ENCODE results near the gene CDKAL1. TPM values are rescaled to one million over a fixed set of nuclear protein-coding genes. Genes with fewer than 3 reads are reported as not detected.
"Not testable (repeated sequence)": the region's sequence is repeated elsewhere in the genome, so short reads cannot be mapped to it uniquely, and the experiment has no call there.

Gene CDKAL1
- total RNA-seq, 1 experiment from 2014 or later, result 16.1 TPM

DNA sequence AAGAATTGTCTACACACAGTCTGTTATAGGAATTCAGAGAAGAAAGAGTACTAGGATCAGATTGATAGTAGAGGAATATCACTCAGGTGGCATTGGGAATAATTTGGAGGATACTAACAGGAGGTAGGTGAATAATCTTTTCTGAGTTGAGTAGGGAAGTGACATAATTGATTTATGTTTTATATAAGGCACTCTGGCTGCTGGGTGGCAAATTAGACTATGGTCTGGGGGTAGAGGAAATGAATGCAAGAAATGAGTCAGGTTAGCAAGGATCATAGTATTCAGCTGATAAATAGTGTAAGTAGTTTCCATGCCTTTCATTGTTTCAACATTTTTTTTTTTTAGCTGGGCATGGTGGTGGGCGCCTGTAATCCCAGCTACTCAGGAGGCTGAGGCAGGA, 113.3 kb downstream of the CDKAL1 start:
- no peaks in the 10 kb centered on the region for H3F3A ChIP-seq (ENCODE audit: insufficient read depth, low read depth)

GRCh38 chr6:20649696-20650470, 115.6 kb downstream of the CDKAL1 start:
- H3K4me1 ChIP-seq (replicated peaks; ENCODE audit: insufficient read depth); H3K4me3 ChIP-seq; H3K9me2 ChIP-seq (ENCODE audit: insufficient read depth); POLR2A ChIA-PET (ENCODE audit: unreplicated experiment); H4K20me1 ChIP-seq (ENCODE audit: insufficient read depth); H3K27ac ChIP-seq; H2AFZ ChIP-seq; DNase-seq; H3K79me2 ChIP-seq (ENCODE audit: low read depth); H3K36me3 ChIP-seq (ENCODE audit: low read depth); H3K27me3 ChIP-seq (ENCODE audit: insufficient read depth, low read depth); H3K9me3 ChIP-seq (ENCODE audit: insufficient read depth, low read depth); H3K4me2 ChIP-seq; intact Hi-C loops (cut with micrococcal nuclease; ENCODE audit: unreplicated experiment); CTCF ChIA-PET; H3F3A ChIP-seq (ENCODE audit: insufficient read depth, low read depth); BruUV-seq (replicated peaks): not testable (repeated sequence)

More for the DNA sequence above, 113.3 kb downstream of the CDKAL1 start:
- CTCF ChIA-PET, result no interaction called here
- intact Hi-C loops (cut with micrococcal nuclease; ENCODE audit: unreplicated experiment), result no loop called here
- Histone ChIP-seq H3K4me1 (replicated peaks; ENCODE audit: insufficient read depth) (peaks cover 4% of the 10 kb centered on the region), H3K36me3 (ENCODE audit: low read depth) (no peaks in the 10 kb centered on the region), H3K27ac (no peak overlapping the region), H3K79me2 (ENCODE audit: low read depth) (no peaks in the 10 kb centered on the region), H3K27me3 (ENCODE audit: insufficient read depth, low read depth) (no peaks in the 10 kb centered on the region), H4K20me1 (ENCODE audit: insufficient read depth) (no peaks in the 10 kb centered on the region), H3K9me3 (ENCODE audit: insufficient read depth, low read depth) (no peaks in the 10 kb centered on the region), H3K4me2 (no peak overlapping the region), H3K4me3 (no peak overlapping the region), H3K9me2 (ENCODE audit: insufficient read depth) (no peaks in the 10 kb centered on the region), H2AFZ (no peak overlapping the region)
- BruUV-seq (replicated peaks), result no TSS peak
- TF ChIP-seq CTCF (conservative IDR thresholded peaks at IDR 0.05) (no peak), EZH2 (IDR thresholded peaks at IDR 0.05; ENCODE audit: low read depth) (no peak)
- POLR2A ChIA-PET (ENCODE audit: unreplicated experiment), result interaction anchor here (0.6 kb wide), 1 partner anchor 428 kb away, joined by 9 read pairs; no protein-coding TSS in a partner anchor
- DNase-seq, result no peak

DNA sequence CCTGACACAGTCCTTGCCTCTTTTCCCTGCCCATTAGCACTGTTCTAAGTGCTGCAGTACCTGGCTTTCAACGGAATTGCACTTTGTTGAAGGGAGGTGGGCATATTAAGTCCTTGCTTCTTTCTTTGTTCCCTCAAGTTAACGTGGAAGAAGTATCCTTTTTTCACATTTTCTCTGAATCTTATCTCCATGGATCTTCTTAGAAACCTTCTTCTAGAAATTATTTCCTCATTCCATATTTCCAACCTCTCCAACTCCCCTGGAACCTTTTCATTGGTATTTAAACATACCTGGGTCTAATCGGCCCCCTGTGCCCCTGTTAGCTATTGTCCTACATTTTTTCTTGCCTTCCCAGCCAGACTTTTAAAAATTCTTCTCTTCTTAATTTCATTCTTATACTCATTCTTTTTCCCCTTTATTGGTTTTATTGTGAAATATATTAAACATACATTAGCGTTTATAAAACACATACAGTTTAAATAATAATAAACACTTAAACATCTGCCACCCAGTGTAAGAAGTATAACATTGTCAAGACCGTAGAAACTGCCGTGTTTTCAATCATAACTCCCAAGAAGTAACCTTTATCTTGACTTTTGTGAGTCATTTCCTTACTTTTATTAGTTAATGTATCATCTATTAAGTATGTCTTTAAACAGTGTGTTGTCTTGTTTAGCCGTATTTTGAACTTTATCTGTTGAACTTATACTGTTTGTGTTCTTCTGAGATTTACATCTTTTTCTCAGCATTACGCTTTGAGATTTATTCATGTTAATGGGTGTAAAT, 118.2 kb downstream of the CDKAL1 start:
- H2AFZ ChIP-seq, result no peak overlapping the region
- no TSS peak for BruUV-seq (replicated peaks)
- intact Hi-C loops (cut with micrococcal nuclease; ENCODE audit: unreplicated experiment), result no loop called here
- H3K4me1 ChIP-seq (replicated peaks; ENCODE audit: insufficient read depth), result peaks cover 9% of the 10 kb centered on the region
- 0 out of 2 replicates have a peak overlapping the region, but pooled peaks have one; percentile 9 for H3K4me2 ChIP-seq
- no peak for DNase-seq
- no peak for TF ChIP-seq EZH2 (IDR thresholded peaks at IDR 0.05; ENCODE audit: low read depth)
- TF ChIP-seq CTCF (conservative IDR thresholded peaks at IDR 0.05), result no peak
- H3K4me3 ChIP-seq, result no peak overlapping the region
- H3K36me3 ChIP-seq (ENCODE audit: low read depth), result no peaks in the 10 kb centered on the region
- no peaks in the 10 kb centered on the region for H3F3A ChIP-seq (ENCODE audit: insufficient read depth, low read depth)
- no peaks in the 10 kb centered on the region for H3K27me3 ChIP-seq (ENCODE audit: insufficient read depth, low read depth)
- CTCF ChIA-PET, result interaction anchor here (0.7 kb wide), 1 partner anchor 65 kb away, joined by 3 read pairs; no protein-coding TSS in a partner anchor
- POLR2A ChIA-PET (ENCODE audit: unreplicated experiment), result no interaction called here
- H3K9me3 ChIP-seq (ENCODE audit: insufficient read depth, low read depth), result no peaks in the 10 kb centered on the region
- H3K9me2 ChIP-seq (ENCODE audit: insufficient read depth), result no peaks in the 10 kb centered on the region
- no peak overlapping the region for H3K27ac ChIP-seq
- H4K20me1 ChIP-seq (ENCODE audit: insufficient read depth), result no peaks in the 10 kb centered on the region
- H3K79me2 ChIP-seq (ENCODE audit: low read depth), result no peaks in the 10 kb centered on the region
